A549 (cell line): ENCODE measurements around the gene ASIC2. TPM values are rescaled to one million over a fixed set of nuclear protein-coding genes. Genes with fewer than 3 reads are reported as not detected.

Experiments used
- ATAC-seq, 2 experiments: fragments of 200-7000 bp in 1 of 2; fragments of >200 bp in 1 of 2; cut with Nextera tagmentation in 1 of 2; cut with Tn5 transposase in 1 of 2; 3 replicates each; pipeline versions ENCODE4 v1.8.0 to v1.9.1; 2018 to 2020; ENCODE audit warnings: mild to moderate bottlenecking in 1 of 2, moderate library complexity in 1 of 2
- CTCF ChIA-PET: fragments of 300-600 bp; sonication (Branson Sonifier 250); formaldehyde crosslinking; extraction: SDS; loops from one replicate; lab custom pipeline; 2021; ENCODE audit warnings: antibody characterized with exemption, inconsistent platforms; lab: Yijun Ruan, JAX
- POLR2A ChIA-PET: fragments of 350-600 bp; formaldehyde crosslinking; extraction: SDS; loops from one replicate; lab custom pipeline; 2021; ENCODE audit warnings: antibody characterized with exemption, inconsistent platforms; lab: Yijun Ruan, JAX
- DNase-seq, 2 experiments: peaks; one replicate each; pipeline versions ENCODE4 v3.0.0 to v3.0.0-alpha.2; 2011 to 2016; ENCODE audit warnings: low read depth in 1 of 2, low spot score in 1 of 2
- FAIRE-seq: peaks from 2 replicates; lab custom pipeline; 2011; peaks lifted over from hg19 to GRCh38; lab: Jason Lieb, UNC
- H3K27ac ChIP-seq, 2 experiments: fragments of >200 bp; sonication (Bioruptor Twin); formaldehyde crosslinking; 3 replicates each; pipeline ENCODE4 v1.5.1; 2016 to 2017
- H3K4me1 ChIP-seq: fragments of >200 bp; sonication (Bioruptor Twin); formaldehyde crosslinking; 3 replicates; pipeline ENCODE4 v1.6.1; 2016
- H3K4me2 ChIP-seq: fragments of >200 bp; sonication (Bioruptor Twin); formaldehyde crosslinking; 3 replicates; pipeline ENCODE4 v1.6.1; 2016
- H3K4me3 ChIP-seq: fragments of >200 bp; sonication (Bioruptor Twin); formaldehyde crosslinking; 3 replicates; pipeline ENCODE4 v1.5.1; 2016
- H3K9me3 ChIP-seq: fragments of >200 bp; sonication (Bioruptor Twin); formaldehyde crosslinking; 3 replicates; pipeline ENCODE4 v1.6.1; 2016
- CBX8 ChIP-seq: fragments of 200-600 bp; sonication (generic); IDR thresholded peaks from 2 replicates; pipeline ENCODE4 v1.6.1; 2016
- CEBPB ChIP-seq, 2 experiments: fragments of >200 bp in 1 of 2; sonication (Bioruptor Twin) in 1 of 2; formaldehyde crosslinking in 1 of 2; IDR thresholded peaks; 2 replicates each; pipeline ENCODE4 v1.6.1; 2012 to 2016
- CHD2 ChIP-seq: fragments of 150-350 bp; IDR thresholded peaks from 2 replicates; pipeline ENCODE4 v1.6.1; 2014; ENCODE audit warnings: low read length; ENCODE audit not compliant: partially characterized antibody
- CHD4 ChIP-seq: fragments of 200-600 bp; sonication (generic); IDR thresholded peaks from 2 replicates; pipeline ENCODE4 v1.6.1; 2016; ENCODE audit warnings: antibody characterized with exemption, mild to moderate bottlenecking, borderline replicate concordance
- EHF ChIP-seq: fragments of 250-450 bp; sonication (Bioruptor Pico); IDR thresholded peaks from 2 replicates; pipeline ENCODE4 v1.5.0; 2020; ENCODE audit warnings: mild to moderate bottlenecking
- EP300 ChIP-seq, 2 experiments: fragments of >200 bp; sonication (Bioruptor Twin); formaldehyde crosslinking; IDR thresholded peaks; 2 replicates in 1 of 2; 3 replicates in 1 of 2; pipeline ENCODE4 v1.6.1; 2016 to 2017
- HOXB13 ChIP-seq: fragments of 250-450 bp; sonication (Bioruptor Pico); IDR thresholded peaks from 2 replicates; pipeline ENCODE4 v1.5.0; 2020; ENCODE audit warnings: low read depth, mild to moderate bottlenecking, moderate library complexity
- HOXB5 ChIP-seq: fragments of 250-450 bp; sonication (Bioruptor Pico); IDR thresholded peaks from 2 replicates; pipeline ENCODE4 v1.5.0; 2020; ENCODE audit warnings: mild to moderate bottlenecking, moderate library complexity
- JUNB ChIP-seq: fragments of >200 bp; sonication (Bioruptor Twin); formaldehyde crosslinking; IDR thresholded peaks from 2 replicates; pipeline ENCODE4 v1.6.1; 2016
- MAZ ChIP-seq: fragments of 150-350 bp; IDR thresholded peaks from 2 replicates; pipeline ENCODE4 v1.6.1; 2014; ENCODE audit warnings: antibody characterized with exemption, low read depth, low read length, borderline replicate concordance
- NPAS2 ChIP-seq: fragments of 250-450 bp; sonication (Bioruptor Pico); IDR thresholded peaks from 2 replicates; pipeline ENCODE4 v1.8.0; 2022; ENCODE audit warnings: mild to moderate bottlenecking, moderate library complexity, borderline replicate concordance
- POLR2AphosphoS2 ChIP-seq: conservative IDR thresholded peaks from 2 replicates; pipeline ENCODE4 v1.6.1; 2012; ENCODE audit warnings: low read length, improper control_type of control experiment, inconsistent platforms
- RARB ChIP-seq: fragments of 250-450 bp; sonication (Bioruptor Pico); IDR thresholded peaks from 2 replicates; pipeline ENCODE4 v1.8.0; 2021; ENCODE audit warnings: mild to moderate bottlenecking, moderate library complexity
- RNF2 ChIP-seq: fragments of 200-600 bp; sonication (generic); IDR thresholded peaks from 2 replicates; pipeline ENCODE4 v1.6.1; 2016; ENCODE audit warnings: low read depth, mild to moderate bottlenecking, antibody characterized with exemption, moderate library complexity, borderline replicate concordance
- TP53 ChIP-seq: fragments of 250-450 bp; sonication (Bioruptor Pico); IDR thresholded peaks from 2 replicates; pipeline ENCODE4 v1.5.0; 2021; ENCODE audit warnings: mild to moderate bottlenecking, moderate library complexity
- whole genome bisulfite sequencing: methylation state at CpG from one replicate; pipeline ENCODE4 v1.1.6; 2017; ENCODE audit errors: missing lambda C conversion rate; 5-methylcytosine and 5-hydroxymethylcytosine counted together
- polyA plus RNA-seq, 4 experiments: library from polyadenylated mRNA; depleted of rRNA in 3 of 4; stranded (reverse); fragments of >200 nt; fragmentation: RNase III in 1 of 4; extraction: RNeasy Plus Mini Kit Qiagen cat#74134 plus additional on column Dnase treatment in 1 of 4; gene quantifications; 2 replicates in 3 of 4; 3 replicates in 1 of 4; pipeline ENCODE4 v1.2.3, GENCODE V29; 2011 to 2017
- TF ChIP-seq, protein P1 (sequence below): fragments of >200 bp; sonication (Bioruptor Twin); formaldehyde crosslinking; IDR thresholded peaks from 3 replicates; pipeline ENCODE4 v1.6.1; 2016
- TF ChIP-seq, protein P2 (sequence below): IDR thresholded peaks from 2 replicates; pipeline ENCODE4 v1.6.1; 2012
- TF ChIP-seq, protein P3 (sequence below): IDR thresholded peaks from 2 replicates; pipeline ENCODE4 v1.6.1; 2012
- TF ChIP-seq, protein P4 (sequence below): fragments of 200-600 bp; sonication (generic); IDR thresholded peaks from 2 replicates; pipeline ENCODE4 v1.6.1; 2016; ENCODE audit warnings: antibody characterized with exemption, mild to moderate bottlenecking, moderate library complexity
- TF ChIP-seq, protein P5 (sequence below): fragments of 250-450 bp; sonication (Bioruptor Pico); IDR thresholded peaks from 2 replicates; pipeline ENCODE4 v1.5.0; 2020; ENCODE audit warnings: low read depth, mild to moderate bottlenecking, moderate library complexity
- TF ChIP-seq, protein P6 (sequence below): fragments of 450-650 bp; IDR thresholded peaks from 2 replicates; pipeline ENCODE4 v1.6.1; 2014; ENCODE audit warnings: antibody characterized with exemption

Gene ASIC2
- polyA plus RNA-seq, 2 of the 4 experiments (the other 2 are of a cell fraction) = 1.5 to 1.9 TPM

DNA sequence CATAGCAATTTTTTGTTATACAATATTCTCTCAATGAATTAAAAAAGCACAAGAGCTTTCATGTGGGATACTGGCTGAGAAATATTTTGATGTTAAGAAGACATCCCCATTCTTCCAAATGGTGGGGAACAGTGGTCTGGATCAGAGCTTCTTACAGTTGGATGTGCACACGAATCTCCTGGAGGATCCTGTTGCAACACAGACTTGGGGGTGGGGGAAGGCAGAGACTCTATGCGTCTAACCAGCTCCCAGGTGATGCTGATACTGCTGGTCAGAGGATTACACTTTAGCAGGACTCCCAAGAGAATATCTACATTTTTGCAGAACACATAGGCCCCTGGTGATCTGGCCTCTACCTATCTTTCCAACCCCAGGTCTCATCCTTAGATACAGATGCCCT is 193.2 kb downstream of the ASIC2 start:
- POLR2A ChIA-PET = no interaction called here
- no peak overlapping the region for H3K4me3 ChIP-seq
- H3K9me3 ChIP-seq = no peaks in the 10 kb centered on the region
- 67% methylated on average over 2 of the region's 2 CpGs for WGBS
- no peak for TF ChIP-seq TP53 (CRISPR knock-in tag)
- TF ChIP-seq HOXB13 (CRISPR knock-in tag) = no peak
- TF ChIP-seq, protein P1, sequence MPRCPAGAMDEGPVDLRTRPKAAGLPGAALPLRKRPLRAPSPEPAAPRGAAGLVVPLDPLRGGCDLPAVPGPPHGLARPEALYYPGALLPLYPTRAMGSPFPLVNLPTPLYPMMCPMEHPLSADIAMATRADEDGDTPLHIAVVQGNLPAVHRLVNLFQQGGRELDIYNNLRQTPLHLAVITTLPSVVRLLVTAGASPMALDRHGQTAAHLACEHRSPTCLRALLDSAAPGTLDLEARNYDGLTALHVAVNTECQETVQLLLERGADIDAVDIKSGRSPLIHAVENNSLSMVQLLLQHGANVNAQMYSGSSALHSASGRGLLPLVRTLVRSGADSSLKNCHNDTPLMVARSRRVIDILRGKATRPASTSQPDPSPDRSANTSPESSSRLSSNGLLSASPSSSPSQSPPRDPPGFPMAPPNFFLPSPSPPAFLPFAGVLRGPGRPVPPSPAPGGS = no peak
- no peak for TF ChIP-seq CHD4
- TF ChIP-seq CHD2 = no peak
- TF ChIP-seq, protein P2, sequence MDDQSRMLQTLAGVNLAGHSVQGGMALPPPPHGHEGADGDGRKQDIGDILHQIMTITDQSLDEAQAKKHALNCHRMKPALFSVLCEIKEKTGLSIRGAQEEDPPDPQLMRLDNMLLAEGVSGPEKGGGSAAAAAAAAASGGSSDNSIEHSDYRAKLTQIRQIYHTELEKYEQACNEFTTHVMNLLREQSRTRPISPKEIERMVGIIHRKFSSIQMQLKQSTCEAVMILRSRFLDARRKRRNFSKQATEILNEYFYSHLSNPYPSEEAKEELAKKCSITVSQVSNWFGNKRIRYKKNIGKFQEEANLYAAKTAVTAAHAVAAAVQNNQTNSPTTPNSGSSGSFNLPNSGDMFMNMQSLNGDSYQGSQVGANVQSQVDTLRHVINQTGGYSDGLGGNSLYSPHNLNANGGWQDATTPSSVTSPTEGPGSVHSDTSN = no peak
- TF ChIP-seq HOXB5 (CRISPR knock-in tag) = no peak
- TF ChIP-seq, protein P3, sequence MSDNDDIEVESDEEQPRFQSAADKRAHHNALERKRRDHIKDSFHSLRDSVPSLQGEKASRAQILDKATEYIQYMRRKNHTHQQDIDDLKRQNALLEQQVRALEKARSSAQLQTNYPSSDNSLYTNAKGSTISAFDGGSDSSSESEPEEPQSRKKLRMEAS = no peak
- TF ChIP-seq CEBPB (IDR thresholded peaks at IDR 0.05) = no peak
- TF ChIP-seq, protein P4, sequence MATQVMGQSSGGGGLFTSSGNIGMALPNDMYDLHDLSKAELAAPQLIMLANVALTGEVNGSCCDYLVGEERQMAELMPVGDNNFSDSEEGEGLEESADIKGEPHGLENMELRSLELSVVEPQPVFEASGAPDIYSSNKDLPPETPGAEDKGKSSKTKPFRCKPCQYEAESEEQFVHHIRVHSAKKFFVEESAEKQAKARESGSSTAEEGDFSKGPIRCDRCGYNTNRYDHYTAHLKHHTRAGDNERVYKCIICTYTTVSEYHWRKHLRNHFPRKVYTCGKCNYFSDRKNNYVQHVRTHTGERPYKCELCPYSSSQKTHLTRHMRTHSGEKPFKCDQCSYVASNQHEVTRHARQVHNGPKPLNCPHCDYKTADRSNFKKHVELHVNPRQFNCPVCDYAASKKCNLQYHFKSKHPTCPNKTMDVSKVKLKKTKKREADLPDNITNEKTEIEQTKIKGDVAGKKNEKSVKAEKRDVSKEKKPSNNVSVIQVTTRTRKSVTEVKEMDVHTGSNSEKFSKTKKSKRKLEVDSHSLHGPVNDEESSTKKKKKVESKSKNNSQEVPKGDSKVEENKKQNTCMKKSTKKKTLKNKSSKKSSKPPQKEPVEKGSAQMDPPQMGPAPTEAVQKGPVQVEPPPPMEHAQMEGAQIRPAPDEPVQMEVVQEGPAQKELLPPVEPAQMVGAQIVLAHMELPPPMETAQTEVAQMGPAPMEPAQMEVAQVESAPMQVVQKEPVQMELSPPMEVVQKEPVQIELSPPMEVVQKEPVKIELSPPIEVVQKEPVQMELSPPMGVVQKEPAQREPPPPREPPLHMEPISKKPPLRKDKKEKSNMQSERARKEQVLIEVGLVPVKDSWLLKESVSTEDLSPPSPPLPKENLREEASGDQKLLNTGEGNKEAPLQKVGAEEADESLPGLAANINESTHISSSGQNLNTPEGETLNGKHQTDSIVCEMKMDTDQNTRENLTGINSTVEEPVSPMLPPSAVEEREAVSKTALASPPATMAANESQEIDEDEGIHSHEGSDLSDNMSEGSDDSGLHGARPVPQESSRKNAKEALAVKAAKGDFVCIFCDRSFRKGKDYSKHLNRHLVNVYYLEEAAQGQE = no peak
- TF ChIP-seq RARB (CRISPR knock-in tag) = no peak
- TF ChIP-seq RNF2 = no peak
- TF ChIP-seq JUNB = no peak
- TF ChIP-seq, all 56 proteins: peak for 0
- Histone ChIP-seq H3K4me1 (no peaks in the 10 kb centered on the region), H3K27ac (no peak overlapping the region), H3K4me2 (no peak overlapping the region)
- CTCF ChIA-PET = interaction anchor here (1.1 kb wide), 1 partner anchor 192 kb away, joined by 3 read pairs; no protein-coding TSS in a partner anchor
- no peak for DNase-seq
- no peak for FAIRE-seq
- ATAC-seq = no peak

DNA sequence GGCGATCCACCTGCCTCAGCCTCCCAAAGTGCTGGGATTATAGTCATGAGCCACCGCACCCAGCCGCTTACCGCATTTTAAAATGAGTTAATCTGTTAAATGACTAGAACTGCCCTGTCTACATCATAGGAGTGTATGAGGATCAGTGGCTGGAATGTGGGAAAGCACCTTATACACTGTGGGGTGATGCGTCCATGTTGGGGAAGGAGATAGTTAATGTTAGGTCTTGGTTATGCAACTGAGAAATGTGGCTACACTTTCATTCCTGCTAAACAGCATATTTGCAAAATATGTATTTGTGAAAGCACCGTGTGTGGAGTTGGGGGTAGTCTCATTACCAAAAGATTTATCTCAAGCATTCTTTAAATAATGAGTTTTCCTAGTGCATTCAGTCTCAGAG is 193.8 kb downstream of the ASIC2 start:
- ChIA-PET CTCF (interaction anchor here (0.7 kb wide), 1 partner anchor 156 kb away, joined by 3 read pairs; no protein-coding TSS in a partner anchor), POLR2A (no interaction called here)
- Histone ChIP-seq H3K4me3 (no peak overlapping the region), H3K9me3 (no peaks in the 10 kb centered on the region), H3K27ac (no peak overlapping the region), H3K4me2 (no peak overlapping the region), H3K4me1 (no peaks in the 10 kb centered on the region)
- no peak for ATAC-seq
- WGBS = 76% methylated on average over 6 of the region's 6 CpGs
- DNase-seq = no peak
- no peak for FAIRE-seq
- TF ChIP-seq EHF (CRISPR knock-in tag) (no peak), NPAS2 (CRISPR knock-in tag) (no peak), EP300 (IDR thresholded peaks at IDR 0.05) (no peak), CBX8 (no peak), POLR2AphosphoS2 (no peak), HOXB13 (CRISPR knock-in tag) (no peak), MAZ (no peak)
- TF ChIP-seq, protein P5, sequence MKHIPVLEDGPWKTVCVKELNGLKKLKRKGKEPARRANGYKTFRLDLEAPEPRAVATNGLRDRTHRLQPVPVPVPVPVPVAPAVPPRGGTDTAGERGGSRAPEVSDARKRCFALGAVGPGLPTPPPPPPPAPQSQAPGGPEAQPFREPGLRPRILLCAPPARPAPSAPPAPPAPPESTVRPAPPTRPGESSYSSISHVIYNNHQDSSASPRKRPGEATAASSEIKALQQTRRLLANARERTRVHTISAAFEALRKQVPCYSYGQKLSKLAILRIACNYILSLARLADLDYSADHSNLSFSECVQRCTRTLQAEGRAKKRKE (CRISPR knock-in tag) = no peak
- TF ChIP-seq, protein P6, sequence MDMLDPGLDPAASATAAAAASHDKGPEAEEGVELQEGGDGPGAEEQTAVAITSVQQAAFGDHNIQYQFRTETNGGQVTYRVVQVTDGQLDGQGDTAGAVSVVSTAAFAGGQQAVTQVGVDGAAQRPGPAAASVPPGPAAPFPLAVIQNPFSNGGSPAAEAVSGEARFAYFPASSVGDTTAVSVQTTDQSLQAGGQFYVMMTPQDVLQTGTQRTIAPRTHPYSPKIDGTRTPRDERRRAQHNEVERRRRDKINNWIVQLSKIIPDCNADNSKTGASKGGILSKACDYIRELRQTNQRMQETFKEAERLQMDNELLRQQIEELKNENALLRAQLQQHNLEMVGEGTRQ = no peak
